ENCODE results near the gene ALG11. TPM values are rescaled to one million over a fixed set of nuclear protein-coding genes. Genes with fewer than 3 reads are reported as not detected.
"Not testable (repeated sequence)": the region's sequence is repeated elsewhere in the genome, so short reads cannot be mapped to it uniquely, and the experiment has no call there.

The ALG11 gene
- total RNA-seq, 1 experiment from 2014 or later, result 22.6 TPM

DNA sequence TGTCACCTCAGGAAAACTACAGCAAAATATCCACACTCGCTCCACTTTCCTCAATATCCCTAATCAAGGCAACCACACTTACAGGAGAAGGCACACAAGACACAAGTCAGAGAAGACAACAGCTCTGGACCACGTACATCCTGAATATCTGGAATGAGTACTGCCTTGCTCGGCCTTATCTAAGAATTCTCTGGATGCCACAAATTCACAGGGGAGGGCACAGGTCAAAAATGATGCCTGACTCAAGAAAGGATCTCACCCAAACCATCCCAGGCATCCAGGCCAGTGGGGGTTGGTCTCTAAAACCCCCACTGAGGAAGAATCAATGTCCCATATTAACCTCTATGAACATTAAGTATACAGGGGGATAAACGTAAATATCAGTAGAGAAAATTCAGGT, 30.8 kb upstream of the ALG11 start:
- H3K36me3 ChIP-seq (ENCODE audit: control insufficient read depth in 1 of 2, insufficient read depth in 2 of 2, low read length in 2 of 2), result no peaks in the 10 kb centered on the region
- ChIA-PET CTCF (no interaction called here), RAD21 (ENCODE audit: low non-redundant PET in 1 of 2, low total read pairs in 2 of 2, uncharacterized antibody in 2 of 2, unreplicated experiment in 2 of 2) (no interaction called here), POLR2A (no interaction called here)
- ATAC-seq (no peak), DNase-seq (ENCODE audit: low read depth, low spot score) (no peak)
- H2AFZ ChIP-seq (ENCODE audit: low read depth, low read length, poor library complexity, severe bottlenecking), result no peak overlapping the region
- intact Hi-C loops (cut with micrococcal nuclease), result no loop called here
- H3K4me2 ChIP-seq (ENCODE audit: low read length), result no peak overlapping the region
- H3K9me3 ChIP-seq (ENCODE audit: control insufficient read depth in 1 of 2, insufficient read depth in 1 of 2, low read depth in 1 of 2, low read length in 2 of 2), result no peaks in the 10 kb centered on the region
- H3K4me3 ChIP-seq (replicated peaks in 1 of 2; ENCODE audit: low read depth in 1 of 2, low read length in 2 of 2), result no peak overlapping the region
- BruUV-seq (replicated peaks), result no TSS peak
- no peak overlapping the region for H3K27ac ChIP-seq (ENCODE audit: low read depth, low read length)
- no peak overlapping the region for H3K9ac ChIP-seq (ENCODE audit: low read length)
- H4K20me1 ChIP-seq (ENCODE audit: insufficient read depth), result no peaks in the 10 kb centered on the region
- TF ChIP-seq TCF7L2 (IDR thresholded peaks at IDR 0.05; ENCODE audit: borderline replicate concordance, extremely low read depth, insufficient read depth, insufficient read length) (no peak), JUND (IDR thresholded peaks at IDR 0.05) (no peak), SP1 (IDR thresholded peaks at IDR 0.05; ENCODE audit: low read depth) (no peak), POLR2A (IDR thresholded peaks at IDR 0.05; ENCODE audit: borderline replicate concordance, extremely low read depth, insufficient read depth, insufficient read length) (no peak), POLR2AphosphoS5 (IDR thresholded peaks at IDR 0.05; ENCODE audit: low read depth, low read length) (no peak), CEBPB (IDR thresholded peaks at IDR 0.05; ENCODE audit: low read depth) (no peak), EZH2phosphoT487 (IDR thresholded peaks at IDR 0.05; ENCODE audit: borderline replicate concordance) (no peak), SRF (IDR thresholded peaks at IDR 0.05; ENCODE audit: low read depth) (no peak)
- TF ChIP-seq, protein P1, sequence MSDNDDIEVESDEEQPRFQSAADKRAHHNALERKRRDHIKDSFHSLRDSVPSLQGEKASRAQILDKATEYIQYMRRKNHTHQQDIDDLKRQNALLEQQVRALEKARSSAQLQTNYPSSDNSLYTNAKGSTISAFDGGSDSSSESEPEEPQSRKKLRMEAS (IDR thresholded peaks at IDR 0.05), result no peak
- no peaks in the 10 kb centered on the region for H3K9me2 ChIP-seq (ENCODE audit: insufficient read depth)
- no peaks in the 10 kb centered on the region for H3K27me3 ChIP-seq (ENCODE audit: insufficient read depth, low read length)
- H3K79me2 ChIP-seq (ENCODE audit: insufficient read depth, low read length), result no peaks in the 10 kb centered on the region
- H3K4me1 ChIP-seq (ENCODE audit: control insufficient read depth in 1 of 2, insufficient read depth in 2 of 2, low read length in 2 of 2), result no peaks in the 10 kb centered on the region

DNA sequence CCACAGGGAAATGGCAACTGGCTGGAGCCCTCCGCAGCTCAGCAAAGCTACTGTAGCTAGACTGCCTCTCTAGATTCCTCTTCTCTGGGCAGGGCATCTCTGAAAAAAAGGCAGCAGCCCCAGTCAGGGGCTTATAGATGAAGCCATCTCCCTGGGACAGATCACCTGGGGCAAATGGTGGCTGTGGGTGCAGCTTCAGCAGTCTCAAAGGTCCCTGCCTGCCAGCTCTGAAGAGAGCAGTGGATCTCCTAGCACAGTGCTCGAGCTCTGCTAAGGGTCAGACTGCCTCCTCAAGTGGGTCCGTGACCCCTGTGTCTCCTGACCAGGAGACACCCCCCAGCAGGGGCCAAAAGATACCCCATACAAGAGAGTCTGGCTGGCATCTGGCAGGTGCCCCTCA, 28.9 kb upstream of the ALG11 start:
- H3K79me2 ChIP-seq (ENCODE audit: insufficient read depth, low read length); DNase-seq (ENCODE audit: low read depth, low spot score); CTCF ChIA-PET; ATAC-seq; H3K9ac ChIP-seq (ENCODE audit: low read length); H3K27ac ChIP-seq (ENCODE audit: low read depth, low read length); POLR2A ChIA-PET; RAD21 ChIA-PET (ENCODE audit: low non-redundant PET in 1 of 2, low total read pairs in 2 of 2, uncharacterized antibody in 2 of 2, unreplicated experiment in 2 of 2); H3K4me3 ChIP-seq (replicated peaks in 1 of 2; ENCODE audit: low read depth in 1 of 2, low read length in 2 of 2); H3K4me1 ChIP-seq (ENCODE audit: control insufficient read depth in 1 of 2, insufficient read depth in 2 of 2, low read length in 2 of 2); BruUV-seq (replicated peaks); H2AFZ ChIP-seq (ENCODE audit: low read depth, low read length, poor library complexity, severe bottlenecking); H4K20me1 ChIP-seq (ENCODE audit: insufficient read depth); H3K9me3 ChIP-seq (ENCODE audit: control insufficient read depth in 1 of 2, insufficient read depth in 1 of 2, low read depth in 1 of 2, low read length in 2 of 2); intact Hi-C loops (cut with micrococcal nuclease); H3K9me2 ChIP-seq (ENCODE audit: insufficient read depth); H3K36me3 ChIP-seq (ENCODE audit: control insufficient read depth in 1 of 2, insufficient read depth in 2 of 2, low read length in 2 of 2); H3K27me3 ChIP-seq (ENCODE audit: insufficient read depth, low read length); H3K4me2 ChIP-seq (ENCODE audit: low read length): not testable (repeated sequence)

DNA sequence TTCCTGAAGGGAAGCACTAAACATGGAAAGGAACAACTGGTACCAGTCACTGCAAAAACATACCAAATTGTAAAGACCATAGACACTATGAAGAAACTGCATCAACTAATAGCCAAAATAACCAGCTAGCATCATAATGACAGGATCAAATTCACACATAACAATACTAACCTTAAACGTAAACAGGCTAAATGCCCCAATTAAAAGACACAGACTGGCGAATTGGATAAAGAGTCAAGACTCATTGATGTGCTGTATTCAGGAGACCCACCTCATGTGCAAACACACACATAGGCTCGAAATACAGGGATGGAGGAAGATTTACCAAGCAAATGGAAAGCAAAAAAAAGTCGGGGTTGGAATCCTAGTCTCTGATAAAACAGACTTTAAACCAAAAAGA, 27.3 kb upstream of the ALG11 start:
- H4K20me1 ChIP-seq (ENCODE audit: insufficient read depth); BruUV-seq (replicated peaks); intact Hi-C loops (cut with micrococcal nuclease); H3K4me3 ChIP-seq (replicated peaks in 1 of 2; ENCODE audit: low read depth in 1 of 2, low read length in 2 of 2); H3K36me3 ChIP-seq (ENCODE audit: control insufficient read depth in 1 of 2, insufficient read depth in 2 of 2, low read length in 2 of 2); H3K4me1 ChIP-seq (ENCODE audit: control insufficient read depth in 1 of 2, insufficient read depth in 2 of 2, low read length in 2 of 2); H3K9ac ChIP-seq (ENCODE audit: low read length); POLR2A ChIA-PET; ATAC-seq; H3K9me3 ChIP-seq (ENCODE audit: control insufficient read depth in 1 of 2, insufficient read depth in 1 of 2, low read depth in 1 of 2, low read length in 2 of 2); H3K27me3 ChIP-seq (ENCODE audit: insufficient read depth, low read length); CTCF ChIA-PET; H3K9me2 ChIP-seq (ENCODE audit: insufficient read depth); H2AFZ ChIP-seq (ENCODE audit: low read depth, low read length, poor library complexity, severe bottlenecking); H3K79me2 ChIP-seq (ENCODE audit: insufficient read depth, low read length); H3K4me2 ChIP-seq (ENCODE audit: low read length); RAD21 ChIA-PET (ENCODE audit: low non-redundant PET in 1 of 2, low total read pairs in 2 of 2, uncharacterized antibody in 2 of 2, unreplicated experiment in 2 of 2); H3K27ac ChIP-seq (ENCODE audit: low read depth, low read length); DNase-seq (ENCODE audit: low read depth, low spot score): not testable (repeated sequence)

Data from HCT116 (cell line).